Breast epithelium (tissue), 4 donors: Measurements from ENCODE around the gene RNF31. TPM values are rescaled to one million over a fixed set of nuclear protein-coding genes. Genes with fewer than 3 reads are reported as not detected.

Experiments
- DNase-seq, 2 donors: peaks; one replicate each; pipeline ENCODE4 v3.0.0-alpha.2; 2019; ENCODE audit warnings: low spot score in 2 of 2
- H3K27ac ChIP-seq, 2 donors: fragments of 200-600 bp; sonication (generic) in 1 of 2; one replicate each; pipeline ENCODE4 v1.5.1; 2016 to 2019; ENCODE audit warnings: mild to moderate bottlenecking in 1 of 2
- H3K27me3 ChIP-seq, 2 donors: fragments of 200-600 bp; sonication (generic) in 1 of 2; one replicate each; pipeline versions ENCODE4 v1.5.1 to v1.6.0; 2017 to 2019; ENCODE audit warnings: control low read depth in 1 of 2, mild to moderate bottlenecking in 1 of 2
- H3K36me3 ChIP-seq: fragments of 200-600 bp; one replicate; pipeline ENCODE4 v1.5.1; 2019
- H3K4me1 ChIP-seq, 2 donors: fragments of 200-600 bp; sonication (generic); one replicate each; pipeline ENCODE4 v1.5.1; 2016 to 2019; ENCODE audit warnings: control low read depth in 1 of 2
- H3K4me3 ChIP-seq, 3 donors: fragments of 200-600 bp; sonication (generic); 1 replicate in 2 of 3; 2 replicates in 1 of 3; pipeline ENCODE4 v1.5.1; 2016 to 2019; ENCODE audit warnings: mild to moderate bottlenecking in 3 of 3, moderate library complexity in 2 of 3
- H3K9me3 ChIP-seq, 2 donors: fragments of 200-600 bp; sonication (generic) in 1 of 2; one replicate each; pipeline ENCODE4 v1.5.1; 2016 to 2019; ENCODE audit warnings: control low read depth in 1 of 2
- CTCF ChIP-seq, 3 donors: fragments of 450-650 bp; IDR thresholded peaks; one replicate each; pipeline ENCODE4 v1.5.1; 2016 to 2017; ENCODE audit warnings: antibody characterized with exemption in 3 of 3, mild to moderate bottlenecking in 3 of 3, moderate library complexity in 3 of 3
- POLR2A ChIP-seq: fragments of 450-650 bp; IDR thresholded peaks from one replicate; pipeline ENCODE4 v1.6.1; 2016; ENCODE audit warnings: antibody characterized with exemption, mild to moderate bottlenecking, moderate library complexity
- POLR2AphosphoS5 ChIP-seq, 3 donors: sonication (generic); formaldehyde crosslinking; IDR thresholded peaks; one replicate each; pipeline ENCODE4 v1.6.1; 2017; ENCODE audit warnings: antibody characterized with exemption in 3 of 3
- intact Hi-C: fragments of 100-400 bp; cut with DNase I; formaldehyde crosslinking; loops from one replicate; pipeline ENCODE4 v1.15.1; 2023; ENCODE audit warnings: low total_unique reads
- total RNA-seq, 3 donors: library from RNA; depleted of rRNA; stranded (reverse); fragments of >200 nt; gene quantifications; one replicate each; pipeline ENCODE4 v1.1.0, GENCODE V29; 2016

RNF31 gene
- total RNA-seq, 3 donors from 2014 or later, result 29.1 to 43.8 (median 41.0) TPM

- peak; percentile 99 for DNase-seq
- no peaks in the 10 kb centered on the region for H3K36me3 ChIP-seq
- intact Hi-C loops, result no loop called here
- TF ChIP-seq POLR2A, result peak; percentile 14
- TF ChIP-seq CTCF (IDR thresholded peaks at IDR 0.05), result no peak
- peak; percentile 92 to 98 (median 93) for TF ChIP-seq POLR2AphosphoS5 (IDR thresholded peaks at IDR 0.05)
- peak within 1 kb of the TSS; percentile 64 to 74 (median 74) for H3K4me3 ChIP-seq
- H3K27ac ChIP-seq, result peak within 1 kb of the TSS; percentile 98 to 99
- H3K27me3 ChIP-seq, result no peaks in the 10 kb centered on the region
- H3K4me1 ChIP-seq, result peaks cover 4 to 13% of the 10 kb centered on the region in 2 donors
- no peaks in the 10 kb centered on the region for H3K9me3 ChIP-seq
These were observed 32.5 kb upstream of the RNF31 start, which contains the start of the genes DCAF11 and NRL for GRCh38 chr14:24114532-24115421. DCAF11 (plus strand) TSS chr14:24114777; CDS start chr14:24115595, 818 bp downstream. NRL (minus strand) TSS chr14:24114949; CDS start chr14:24082848, 32,101 bp downstream.

GRCh38 chr14:24115422-24116127 is 31.7 kb upstream of the RNF31 start:
- Histone ChIP-seq H3K9me3 (no peaks in the 10 kb centered on the region), H3K27ac (peak overlapping the region; percentile 98 to 99), H3K4me1 (peaks cover 4 to 13% of the 10 kb centered on the region in 2 donors), H3K27me3 (no peaks in the 10 kb centered on the region), H3K36me3 (no peaks in the 10 kb centered on the region), H3K4me3 (peak overlapping the region; percentile 64 to 74 (median 74))
- peak in 1 of 2 donors; percentile 45 for DNase-seq
- intact Hi-C loops, result no loop called here
- TF ChIP-seq POLR2AphosphoS5 (IDR thresholded peaks at IDR 0.05) (no peak), POLR2A (no peak), CTCF (IDR thresholded peaks at IDR 0.05) (no peak)

- Histone ChIP-seq H3K27ac (peak overlapping the region in 1 of 2 donors; percentile 99), H3K4me3 (peak overlapping the region in 2 of 3 donors; percentile 74), H3K4me1 (peaks cover 4 to 13% of the 10 kb centered on the region in 2 donors), H3K36me3 (no peaks in the 10 kb centered on the region), H3K9me3 (no peaks in the 10 kb centered on the region), H3K27me3 (no peaks in the 10 kb centered on the region)
- TF ChIP-seq POLR2AphosphoS5 (IDR thresholded peaks at IDR 0.05) (no peak), CTCF (IDR thresholded peaks at IDR 0.05) (no peak), POLR2A (no peak)
- intact Hi-C loops, result no loop called here
- DNase-seq, result no peak
These were observed 31.0 kb upstream of the RNF31 start for GRCh38 chr14:24116128-24116814.

GRCh38 chr14:24117179-24117578 is 30.1 kb upstream of the RNF31 start:
- intact Hi-C loops, result no loop called here
- Histone ChIP-seq H3K27ac (no peak overlapping the region), H3K27me3 (no peaks in the 10 kb centered on the region), H3K4me1 (peaks cover 4 to 13% of the 10 kb centered on the region in 2 donors), H3K9me3 (no peaks in the 10 kb centered on the region), H3K36me3 (no peaks in the 10 kb centered on the region), H3K4me3 (no peak overlapping the region)
- DNase-seq, result no peak
- TF ChIP-seq POLR2AphosphoS5 (IDR thresholded peaks at IDR 0.05) (no peak), CTCF (IDR thresholded peaks at IDR 0.05) (no peak), POLR2A (no peak)
